Stomach (tissue), 9 donors: Measurements from ENCODE around the gene CRISPLD2. TPM values are rescaled to one million over a fixed set of nuclear protein-coding genes. Genes with fewer than 3 reads are reported as not detected.

Experiments used
- DNase-seq, 2 donors: peaks; one replicate each; pipeline versions ENCODE4 v3.0.0 to v3.0.0-alpha.2; 2013 to 2019
- H3K27ac ChIP-seq, 5 donors: fragments of 200-600 bp in 4 of 5; sonication (generic) in 4 of 5; one replicate each; pipeline ENCODE4 v1.5.1; 2013 to 2019; ENCODE audit warnings: mild to moderate bottlenecking in 1 of 5, moderate library complexity in 1 of 5
- H3K27me3 ChIP-seq, 3 donors: fragments of 200-600 bp; sonication (generic); one replicate each; pipeline ENCODE4 v1.5.1; 2017 to 2019; ENCODE audit warnings: mixed run types in 1 of 3
- H3K36me3 ChIP-seq, 4 donors: fragments of 200-600 bp; sonication (generic); 1 replicate in 3 of 4; 2 replicates in 1 of 4; pipeline ENCODE4 v1.5.1; 2016 to 2019
- H3K4me1 ChIP-seq, 4 donors: fragments of 200-600 bp; sonication (generic); one replicate each; pipeline ENCODE4 v1.5.1; 2016 to 2019
- H3K4me3 ChIP-seq, 4 donors: fragments of 200-600 bp; sonication (generic) in 3 of 4; one replicate each; pipeline ENCODE4 v1.5.1; 2016 to 2019; ENCODE audit warnings: mild to moderate bottlenecking in 1 of 4
- H3K9me3 ChIP-seq, 4 donors: fragments of 200-600 bp; sonication (generic); one replicate each; pipeline ENCODE4 v1.5.1; 2016 to 2019
- CTCF ChIP-seq, 7 experiments: fragments of 450-650 bp in 4 of 7; fragments of 200-600 bp in 3 of 7; sonication (generic) in 3 of 7; IDR thresholded peaks; one replicate each; pipeline ENCODE4 v1.5.1; 2016 to 2019; ENCODE audit warnings: antibody characterized with exemption in 7 of 7, control low read depth in 2 of 7, mild to moderate bottlenecking in 1 of 7
- EP300 ChIP-seq: sonication (generic); formaldehyde crosslinking; IDR thresholded peaks from one replicate; pipeline ENCODE4 v1.6.1; 2017; ENCODE audit warnings: antibody characterized with exemption
- POLR2A ChIP-seq, 4 donors: fragments of 450-650 bp; IDR thresholded peaks; one replicate each; pipeline ENCODE4 v1.6.1; 2016; ENCODE audit warnings: antibody characterized with exemption in 4 of 4, control low read depth in 2 of 4, mild to moderate bottlenecking in 1 of 4, moderate library complexity in 1 of 4
- POLR2AphosphoS5 ChIP-seq, 3 donors: sonication (generic); formaldehyde crosslinking; IDR thresholded peaks; one replicate each; pipeline ENCODE4 v1.6.1; 2016; ENCODE audit warnings: antibody characterized with exemption in 3 of 3
- WGBS, 5 donors: extraction: QIAGEN DNeasy Blood & Tissue Kit in 3 of 5; methylation state at CpG; one replicate each; pipeline versions ENCODE4 v1.1.5 to v1.1.7; 2013 to 2018; 5-methylcytosine and 5-hydroxymethylcytosine counted together
- intact Hi-C: fragments of 100-400 bp; cut with DNase I; formaldehyde crosslinking; loops from one replicate; pipeline ENCODE4 v1.15.1; 2023; ENCODE audit warnings: low total_unique reads
- polyA plus RNA-seq, 3 donors: library from polyadenylated mRNA; stranded (reverse); fragments of 200-250 nt; gene quantifications; one replicate each; pipeline ENCODE4 v1.2.3, GENCODE V29; 2013
- total RNA-seq, 5 donors: library from RNA; depleted of rRNA; stranded (reverse); fragments of >200 nt; gene quantifications; one replicate each; pipeline versions ENCODE4 v1.1.0 to v1.2.3, GENCODE V29; 2014 to 2016
- donor health status: healthy with polysubstance abuse.
- donor health status: Bipolar disorder and iron deficiency.
- donor health status: healthy.

The CRISPLD2 gene
- total and polyA plus RNA-seq, 8 donors: 18.3 to 242 (median 95.8) TPM

DNA sequence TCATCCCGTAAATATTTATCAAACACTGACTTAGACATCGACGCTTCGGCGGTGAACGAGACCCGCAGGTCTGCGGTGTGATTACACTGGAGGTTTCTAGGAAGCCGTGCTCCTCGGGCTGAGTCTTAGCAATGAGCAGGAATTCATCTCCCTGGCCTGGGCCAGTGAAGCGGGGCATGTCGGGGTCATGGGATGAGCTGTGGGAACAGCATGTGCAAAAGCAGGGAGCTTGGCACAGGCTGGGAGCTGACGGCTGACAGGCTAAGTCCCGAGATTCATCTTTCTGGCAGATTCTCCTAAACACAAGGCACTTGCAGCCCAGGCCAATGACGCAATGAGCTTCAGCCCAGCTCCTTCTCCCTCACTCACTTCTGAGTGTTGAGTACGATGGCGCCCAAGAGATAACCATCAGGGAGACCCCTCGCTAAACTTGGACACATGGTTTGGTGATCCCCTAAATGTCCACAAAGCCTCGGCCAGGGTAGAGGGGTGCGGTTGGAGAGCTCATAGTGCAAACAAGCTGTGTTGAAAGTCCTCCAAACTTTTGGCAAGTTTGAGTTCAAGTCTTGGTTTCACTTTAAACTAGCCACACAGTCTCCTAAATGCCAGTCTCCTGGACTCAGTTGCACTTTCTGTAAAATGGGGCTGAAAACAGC lies 12.8 kb downstream of the CRISPLD2 start:
- 41 to 55% (median 50%) methylated on average over 20 of the region's 20 CpGs for WGBS, 5 donors
- TF ChIP-seq CTCF (IDR thresholded peaks at IDR 0.05) (no peak), POLR2A (IDR thresholded peaks at IDR 0.05) (peak in 1 of 4 donors; percentile 30), EP300 (peak; percentile 100), POLR2AphosphoS5 (IDR thresholded peaks at IDR 0.05) (peak; percentile 95 to 100 (median 99))
- Histone ChIP-seq H3K4me3 (peak overlapping the region in 1 of 4 donors; percentile 18), H3K27ac (peak overlapping the region; percentile 61 to 96 (median 86)), H3K4me1 (peaks cover 0 to 89% (median 48%) of the 10 kb centered on the region in 4 donors), H3K36me3 (peaks cover 0 to 13% (median 0%) of the 10 kb centered on the region in 4 donors), H3K27me3 (peaks cover 0 to 4% (median 0%) of the 10 kb centered on the region in 3 donors), H3K9me3 (no peaks in the 10 kb centered on the region)
- peak; percentile 54 to 92 for DNase-seq
- intact Hi-C loops: no loop called here

- H3K27me3 ChIP-seq: peaks cover 0 to 4% (median 0%) of the 10 kb centered on the region in 3 donors
- peak overlapping the region; percentile 57 to 96 (median 86) for H3K27ac ChIP-seq
- peaks cover 0 to 14% (median under 1%) of the 10 kb centered on the region in 4 donors for H3K36me3 ChIP-seq
- TF ChIP-seq CTCF (IDR thresholded peaks at IDR 0.05) (no peak), POLR2A (IDR thresholded peaks at IDR 0.05) (no peak), EP300 (no peak), POLR2AphosphoS5 (IDR thresholded peaks at IDR 0.05) (no peak)
- intact Hi-C loops: no loop called here
- no peak for DNase-seq
- 69 to 83% (median 81%) methylated on average over 11 of the region's 11 CpGs for WGBS, 5 donors
- H3K4me1 ChIP-seq: peaks cover 0 to 89% (median 46%) of the 10 kb centered on the region in 4 donors
- H3K9me3 ChIP-seq: no peaks in the 10 kb centered on the region
- peak overlapping the region in 1 of 4 donors; percentile 18 for H3K4me3 ChIP-seq
Observed at GRCh38 chr16:84833144-84833500, 13.3 kb downstream of the CRISPLD2 start.

GRCh38 chr16:84833542-84834402 lies 14.0 kb downstream of the CRISPLD2 start:
- intact Hi-C loops: no loop called here
- Histone ChIP-seq H3K27me3 (peaks cover 0 to 4% (median 0%) of the 10 kb centered on the region in 3 donors), H3K27ac (peak overlapping the region; percentile 33 to 96 (median 86)), H3K9me3 (no peaks in the 10 kb centered on the region), H3K4me1 (peaks cover 0 to 87% (median 44%) of the 10 kb centered on the region in 4 donors), H3K36me3 (peaks cover 0 to 20% (median 6%) of the 10 kb centered on the region in 4 donors), H3K4me3 (no peak overlapping the region)
- no peak for TF ChIP-seq POLR2A (IDR thresholded peaks at IDR 0.05)
- peak in 1 of 3 donors; percentile 23 for TF ChIP-seq POLR2AphosphoS5 (IDR thresholded peaks at IDR 0.05)
- WGBS, 5 donors: 70 to 85% (median 83%) methylated on average over 21 to 34 of the region's 34 CpGs
- DNase-seq: no peak

DNA sequence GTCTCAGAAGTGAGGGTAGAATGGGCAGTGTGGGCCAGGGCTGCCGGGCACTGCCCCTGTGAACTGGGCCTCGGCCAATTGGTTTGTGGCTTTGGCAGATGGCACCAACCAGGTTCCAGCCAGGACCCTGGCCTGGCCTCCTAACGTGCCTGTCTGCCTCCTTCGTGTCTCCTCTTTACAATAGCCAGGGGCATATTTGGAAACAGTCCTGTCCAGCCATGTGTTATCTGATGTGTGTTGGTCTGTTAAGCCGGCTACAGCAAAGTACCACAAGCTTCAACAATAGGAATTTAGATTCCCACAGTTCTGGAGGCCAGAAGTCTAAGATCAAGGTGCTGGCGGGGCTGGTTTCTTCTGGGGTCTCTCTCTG lies 14.6 kb downstream of the CRISPLD2 start:
- peaks cover 0 to 91% (median 47%) of the 10 kb centered on the region in 4 donors for H3K4me1 ChIP-seq
- H3K9me3 ChIP-seq: no peaks in the 10 kb centered on the region
- no peak for DNase-seq
- peaks cover 0 to 4% (median 0%) of the 10 kb centered on the region in 3 donors for H3K27me3 ChIP-seq
- TF ChIP-seq POLR2AphosphoS5 (IDR thresholded peaks at IDR 0.05) (no peak), CTCF (IDR thresholded peaks at IDR 0.05) (no peak), EP300 (no peak), POLR2A (IDR thresholded peaks at IDR 0.05) (no peak)
- peaks cover 0 to 27% (median 12%) of the 10 kb centered on the region in 4 donors for H3K36me3 ChIP-seq
- intact Hi-C loops: no loop called here
- WGBS, 5 donors: 73 to 92% (median 81%) methylated on average over 4 to 6 of the region's 6 CpGs
- H3K27ac ChIP-seq: peak overlapping the region; percentile 33 to 96 (median 86)
- H3K4me3 ChIP-seq: no peak overlapping the region
